Hepatic stellate cell (primary cell): ENCODE data around the gene TAP2.

Experiments used
- DNase-seq: peaks from one replicate; pipeline ENCODE4 v3.0.0; 2011; ENCODE audit warnings: low spot score

Gene TAP2

DNA sequence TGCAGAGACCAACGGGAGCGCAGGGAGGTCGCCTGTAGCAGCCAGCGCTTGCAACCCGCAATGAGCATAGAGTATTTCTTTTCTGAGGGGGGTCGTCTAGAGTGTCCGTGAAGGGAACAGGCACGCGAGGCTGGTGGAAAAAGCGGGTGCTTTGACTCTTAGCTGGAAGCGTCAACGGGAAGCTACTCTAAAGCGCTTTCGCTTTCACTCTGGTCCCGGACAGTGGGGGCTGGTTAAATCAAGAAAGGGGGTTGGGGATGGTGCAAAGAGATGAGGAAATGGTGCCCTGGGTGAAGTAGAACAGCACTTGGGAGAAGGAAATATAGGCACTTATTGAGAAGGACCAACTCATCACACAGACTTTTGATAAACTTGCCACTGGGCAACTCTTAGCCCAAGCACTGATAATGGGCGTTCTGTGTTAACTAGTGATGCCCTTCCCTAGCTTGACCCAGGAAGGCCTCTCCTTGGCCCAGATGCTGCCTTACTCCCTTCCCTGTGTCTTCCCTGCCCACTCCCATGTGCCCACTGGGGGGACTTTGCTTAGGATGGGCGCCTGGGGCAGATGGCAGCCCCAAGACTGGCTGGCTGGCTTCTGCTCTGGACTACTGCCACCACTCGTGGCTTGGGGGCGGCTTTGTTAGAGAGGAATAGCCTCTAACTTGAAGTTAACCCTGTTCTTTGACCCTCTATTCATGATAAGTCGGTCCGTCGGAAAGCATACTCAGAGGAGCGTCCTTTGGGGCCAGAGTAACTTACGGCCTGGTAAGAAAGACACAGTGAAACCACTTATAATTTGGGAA, 16.0 kb upstream of the TAP2 start:
- peak; percentile 82 for DNase-seq

DNA sequence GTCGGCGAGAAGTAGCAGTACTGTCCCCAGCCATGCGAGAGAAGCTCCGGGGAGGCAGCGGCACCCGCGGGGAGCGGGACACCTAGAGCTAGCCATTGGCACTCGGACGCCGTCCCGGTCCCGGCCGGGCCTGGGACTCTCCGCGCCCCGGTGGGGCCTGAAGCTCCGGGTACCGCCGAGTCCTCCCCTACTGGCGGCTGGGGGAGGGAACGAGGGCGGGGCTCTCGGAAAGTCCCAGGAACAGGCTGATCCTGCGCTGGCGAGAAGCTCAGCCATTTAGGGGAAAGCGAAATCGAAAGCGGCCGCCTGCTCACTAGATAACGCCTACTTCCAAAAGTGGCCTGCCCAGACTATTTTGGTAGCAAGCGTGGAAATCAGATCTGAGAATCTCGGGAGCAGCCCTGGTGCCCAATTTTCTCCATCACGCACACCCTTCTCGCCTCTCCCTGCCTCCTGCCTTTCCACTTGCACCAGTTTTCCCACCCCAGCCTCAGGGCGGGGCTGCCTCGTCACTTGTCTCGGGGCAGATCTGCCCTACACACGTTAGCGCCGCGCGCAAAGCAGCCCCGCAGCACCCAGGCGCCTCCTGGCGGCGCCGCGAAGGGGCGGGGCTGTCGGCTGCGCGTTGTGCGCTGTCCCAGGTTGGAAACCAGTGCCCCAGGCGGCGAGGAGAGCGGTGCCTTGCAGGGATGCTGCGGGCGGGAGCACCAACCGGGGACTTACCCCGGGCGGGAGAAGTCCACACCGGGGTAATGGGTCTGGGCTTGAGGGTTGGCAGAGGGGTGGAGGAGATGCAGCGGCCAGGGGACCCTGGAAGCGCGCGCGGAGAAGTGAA, 15.2 kb upstream of the TAP2 start, which contains the start of the genes PSMB9 and TAP1:
Gene PSMB9, plus strand, starts transcription at position 652 of the 835 bp plus-strand sequence. Its CDS starts 38 bp downstream, at position 690.
Gene TAP1, minus strand, starts transcription at position 164 of the 835 bp plus-strand sequence. Its CDS starts 68 bp downstream, at position 96.
- DNase-seq = peak; percentile 95

DNA sequence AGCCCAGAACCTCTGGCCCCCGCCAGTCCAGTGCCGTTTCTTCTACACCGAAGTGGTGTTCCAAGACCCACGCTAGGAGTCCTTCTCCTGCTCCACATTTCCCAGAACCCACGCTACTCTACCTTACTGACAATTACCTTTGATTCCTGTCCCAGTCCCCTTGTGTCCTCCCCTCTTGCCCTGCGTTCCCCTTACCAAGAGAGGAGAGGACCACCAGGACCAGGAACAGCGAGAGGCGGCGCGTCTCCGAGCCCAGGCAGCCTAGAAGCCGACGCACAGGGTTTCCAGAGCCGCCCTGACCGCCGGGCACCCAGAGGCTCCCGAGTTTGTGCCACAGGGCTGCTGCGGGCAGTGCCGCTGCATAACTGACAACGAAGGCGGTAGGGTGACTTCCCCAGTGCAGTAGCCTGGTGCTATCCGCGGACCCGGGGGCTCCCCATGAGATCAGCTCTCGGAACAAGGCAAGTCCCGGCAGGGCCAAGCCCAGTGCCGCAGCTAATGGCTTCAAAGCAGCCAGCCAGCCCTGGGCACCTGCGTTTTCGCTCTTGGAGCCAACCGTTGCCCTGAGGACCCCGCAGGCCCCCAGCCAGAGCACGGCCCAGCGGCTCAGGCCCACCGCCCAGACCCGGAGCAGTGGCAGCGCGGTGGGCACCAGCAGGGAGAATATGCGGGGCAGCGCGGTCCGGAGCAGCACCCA, 14.5 kb upstream of the TAP2 start:
- DNase-seq = peak; percentile 50

DNA sequence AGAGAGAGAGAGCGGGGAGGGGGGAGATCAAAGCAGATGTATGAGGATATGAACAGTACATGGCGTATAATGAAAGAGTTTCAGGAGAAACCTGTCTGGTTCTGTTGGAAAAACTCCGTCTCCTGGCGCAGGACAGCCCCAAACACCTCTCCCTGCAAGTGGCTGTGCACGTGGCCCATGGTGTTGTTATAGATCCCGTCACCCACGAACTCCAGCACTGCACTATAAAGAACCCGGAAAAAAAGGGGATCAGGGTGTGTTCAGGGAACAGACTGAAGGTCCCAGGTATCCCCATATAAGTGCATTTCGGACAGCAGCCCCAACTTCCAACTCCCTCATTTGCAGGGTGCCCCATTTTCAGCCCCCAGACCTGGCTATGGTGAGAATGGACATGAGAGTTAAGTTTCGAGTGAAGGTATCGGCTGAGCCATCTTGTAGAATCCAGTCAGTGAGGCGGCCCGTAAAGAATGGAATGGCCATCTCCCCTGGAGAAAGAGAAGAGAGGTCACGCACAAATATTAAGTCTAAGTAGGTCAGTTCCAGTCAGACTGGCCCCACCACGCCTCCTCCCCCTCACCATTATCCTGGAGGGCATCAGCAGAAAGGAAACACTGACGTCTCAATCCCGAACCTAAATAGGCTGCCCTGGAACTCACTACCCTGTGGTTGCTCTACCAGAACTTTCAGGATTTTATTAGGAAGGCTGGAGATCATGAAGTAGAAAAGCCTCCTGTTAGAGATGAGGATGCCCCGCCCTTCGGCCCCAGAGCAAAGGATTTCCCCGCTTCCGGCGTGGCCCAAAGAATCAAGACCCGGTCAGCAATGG, 13.7 kb upstream of the TAP2 start:
- peak; percentile 53 for DNase-seq

DNA sequence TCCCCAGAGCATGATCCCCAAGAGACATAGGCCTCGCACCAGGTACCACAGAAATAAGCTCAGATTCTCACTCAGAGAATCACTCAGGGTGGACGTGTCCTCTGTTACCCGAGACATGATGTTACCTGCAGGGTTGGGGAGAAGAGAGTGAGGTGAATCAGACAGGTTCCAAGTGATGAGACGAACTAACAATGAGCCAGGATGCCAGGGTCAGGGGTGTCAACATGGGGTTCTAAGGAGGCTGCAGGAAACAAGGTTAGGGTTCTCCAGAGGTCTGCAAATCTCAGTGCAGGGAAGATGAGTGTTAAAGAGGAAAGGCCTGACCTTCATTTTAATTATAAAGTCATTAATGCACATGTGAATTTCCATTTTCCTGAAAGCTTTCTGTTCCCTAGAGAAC, 12.5 kb upstream of the TAP2 start:
- no peak for DNase-seq

DNA sequence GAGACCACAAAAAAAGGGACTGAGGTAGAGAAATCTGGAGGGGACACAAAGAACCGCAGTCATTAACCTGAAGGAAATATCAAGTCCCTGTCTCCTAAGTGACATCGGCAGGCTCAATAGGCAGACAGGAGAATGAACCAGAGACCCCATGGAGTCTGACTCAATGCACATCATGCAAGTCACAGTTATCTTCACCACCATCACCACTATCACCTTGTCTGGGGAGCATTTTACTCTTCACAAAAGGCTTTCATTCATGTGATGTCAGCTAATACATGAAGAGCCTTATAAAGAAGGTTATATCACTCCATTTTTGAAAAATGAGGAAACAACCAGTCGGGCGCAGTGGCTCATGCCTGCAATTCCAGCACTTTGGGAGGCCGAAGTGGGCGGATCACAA, 10.6 kb upstream of the TAP2 start:
- no peak for DNase-seq

DNA sequence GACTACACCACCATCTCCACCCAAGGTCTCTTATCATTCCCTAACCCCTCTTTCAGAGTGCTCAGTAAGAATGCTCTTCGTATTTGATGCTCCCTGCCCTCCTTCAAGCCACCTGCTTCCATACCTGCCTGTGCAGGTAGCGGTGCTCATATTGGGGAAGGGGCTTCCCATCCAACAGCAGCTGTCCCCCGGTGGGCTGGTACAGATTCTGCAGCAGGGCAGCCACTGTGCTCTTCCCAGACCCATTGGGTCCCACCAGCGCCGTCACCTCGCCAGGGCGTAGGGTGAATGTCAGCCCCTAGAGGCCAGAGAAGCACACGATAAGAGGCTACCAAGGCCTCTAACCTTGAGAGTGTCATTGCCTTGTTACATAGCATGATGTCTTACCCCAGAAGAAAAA, 9.3 kb upstream of the TAP2 start:
- DNase-seq = no peak

DNA sequence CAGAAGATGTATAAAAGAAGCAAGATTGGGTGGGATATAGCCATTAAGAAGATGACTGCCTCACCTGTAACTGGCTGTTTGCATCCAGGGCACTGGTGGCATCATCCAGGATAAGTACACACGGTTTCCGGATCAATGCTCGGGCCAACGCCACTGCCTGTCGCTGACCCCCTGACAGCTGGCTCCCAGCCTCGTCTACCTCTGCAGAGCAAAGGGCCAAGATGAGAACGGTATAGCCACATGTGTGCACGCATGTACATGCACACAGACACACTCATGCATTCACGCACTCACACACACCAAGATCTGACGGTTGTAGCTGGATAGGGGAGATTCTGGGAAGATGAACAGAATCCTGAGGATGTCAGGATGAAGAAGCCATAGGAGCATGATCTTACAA, 8.5 kb upstream of the TAP2 start:
- no peak for DNase-seq

DNA sequence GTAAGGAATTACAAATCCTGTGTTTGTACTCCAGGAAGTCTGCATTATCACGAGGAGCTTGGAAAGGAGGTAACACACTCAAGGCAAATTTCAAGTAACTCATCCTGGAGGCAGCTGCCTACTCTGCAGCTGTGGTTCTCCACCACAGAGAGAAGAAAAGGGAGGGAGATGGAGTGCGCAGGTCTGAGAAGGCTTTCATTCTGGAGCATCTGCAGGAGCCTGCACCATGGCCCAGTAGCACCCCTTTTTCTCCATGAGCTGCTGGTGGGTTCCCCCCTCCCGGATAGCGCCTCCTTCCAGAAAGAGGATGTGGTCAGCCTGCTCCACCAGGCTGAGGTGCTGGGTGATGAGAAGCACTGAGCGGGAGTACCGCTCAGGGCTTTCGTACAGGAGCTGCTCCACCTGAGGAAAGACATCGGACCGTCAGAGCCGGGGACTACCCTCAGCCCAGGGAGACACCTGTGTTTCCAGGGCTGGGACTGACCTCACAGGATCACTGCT, 6.9 kb upstream of the TAP2 start:
- DNase-seq = no peak

DNA sequence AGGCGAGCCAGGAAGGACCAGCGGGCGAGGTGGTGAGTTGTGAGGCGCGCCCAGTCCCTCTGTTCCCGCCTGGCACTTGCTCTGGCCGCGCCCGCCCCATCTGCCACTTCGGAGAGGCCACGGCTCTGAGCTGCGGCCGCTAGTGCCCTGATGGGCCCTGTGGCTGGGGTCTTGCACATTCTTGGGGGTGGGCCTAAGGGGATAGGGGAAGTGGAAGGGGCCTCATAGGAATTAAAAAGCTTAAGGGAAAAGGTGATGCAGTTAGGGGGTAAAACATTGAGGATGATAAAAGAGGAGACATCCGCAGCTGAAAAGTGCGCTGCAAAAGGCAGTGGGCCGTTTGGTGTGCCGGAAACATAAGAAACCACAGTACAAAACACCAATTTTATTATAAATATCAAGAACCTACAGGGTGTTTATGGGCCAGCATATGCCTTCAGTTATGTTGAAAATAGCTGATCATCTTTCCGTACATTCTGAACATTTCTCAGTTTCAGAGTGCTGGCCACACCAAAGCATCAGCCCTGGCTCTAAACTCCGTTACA, 6.4 kb upstream of the TAP2 start:
- DNase-seq = no peak

DNA sequence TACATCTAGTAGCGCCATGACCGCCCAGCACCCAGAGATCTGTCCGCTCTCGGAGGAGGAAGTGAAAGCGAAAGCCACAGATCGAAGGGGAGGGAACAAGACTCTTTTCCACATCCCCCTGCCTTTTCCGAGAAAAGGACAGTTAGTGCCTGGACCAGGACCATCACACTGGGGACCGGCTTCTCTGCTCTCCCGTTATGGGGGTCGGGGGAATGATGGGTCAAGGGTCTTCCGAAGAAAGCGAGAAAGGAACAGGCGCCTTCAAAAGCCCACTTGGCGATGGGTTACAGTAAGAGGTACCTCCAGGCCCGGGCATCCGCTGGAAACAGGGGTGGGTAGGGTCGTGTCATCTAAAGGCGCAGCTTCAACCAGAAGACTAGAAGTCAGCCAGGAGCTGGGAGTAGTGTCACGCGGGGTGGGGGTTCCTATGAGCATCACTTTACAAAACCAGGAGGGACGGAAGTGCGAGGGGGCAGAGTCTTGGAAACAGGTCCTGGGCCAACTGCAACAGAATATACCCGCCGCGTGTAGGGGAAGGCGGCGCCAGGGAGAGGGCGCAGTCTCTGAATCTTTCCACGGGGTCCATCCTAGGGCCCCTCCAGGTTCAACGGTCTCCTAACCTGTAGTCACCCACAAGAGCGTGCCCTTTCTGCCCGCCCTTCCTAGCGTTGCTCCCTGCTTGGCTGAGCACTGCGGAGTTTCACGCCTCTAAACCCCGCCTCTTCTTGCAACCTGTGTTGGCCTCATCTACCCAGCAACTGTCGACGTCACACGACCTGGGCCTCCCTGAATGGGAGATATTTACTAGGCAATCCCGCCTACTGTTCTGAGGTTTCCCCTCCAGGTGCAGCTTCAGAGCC, 5.7 kb upstream of the TAP2 start, which contains the start of gene PSMB8:
Gene PSMB8, minus strand, starts transcription at position 69 of the 860 bp plus-strand sequence. Its CDS starts 51 bp downstream, at position 18.
- peak; percentile 93 for DNase-seq

DNA sequence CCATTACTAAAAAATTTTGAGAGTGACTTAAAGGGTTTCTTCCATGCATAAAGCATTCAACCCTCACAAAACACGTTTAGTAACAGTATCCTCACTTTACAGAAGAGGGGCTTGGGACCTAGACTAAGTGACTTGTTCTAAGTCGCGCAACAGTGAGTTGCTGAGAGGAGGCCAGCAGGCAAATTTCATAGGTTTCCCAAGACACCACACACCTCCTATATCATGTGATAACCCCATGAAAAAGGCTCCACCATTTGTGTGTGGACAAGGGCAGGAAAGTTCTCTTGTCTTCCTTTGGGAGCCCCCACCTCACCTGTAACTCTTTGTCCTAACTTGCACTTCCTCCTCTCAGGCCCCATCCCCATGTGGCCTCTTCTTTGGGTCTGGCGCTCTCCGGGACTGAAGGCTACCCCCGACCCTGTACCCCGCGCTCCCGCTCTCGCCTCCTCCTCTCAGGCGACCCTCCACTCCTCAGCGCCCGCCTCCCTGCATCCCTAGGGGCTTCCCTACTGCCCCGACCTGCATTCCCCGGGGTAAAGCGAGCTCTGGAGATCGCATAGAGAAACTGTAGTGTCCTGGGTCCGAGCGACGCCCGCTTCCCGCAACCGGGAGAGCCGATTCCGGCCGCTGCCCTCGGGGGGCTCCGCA, 4.9 kb upstream of the TAP2 start:
- no peak for DNase-seq

DNA sequence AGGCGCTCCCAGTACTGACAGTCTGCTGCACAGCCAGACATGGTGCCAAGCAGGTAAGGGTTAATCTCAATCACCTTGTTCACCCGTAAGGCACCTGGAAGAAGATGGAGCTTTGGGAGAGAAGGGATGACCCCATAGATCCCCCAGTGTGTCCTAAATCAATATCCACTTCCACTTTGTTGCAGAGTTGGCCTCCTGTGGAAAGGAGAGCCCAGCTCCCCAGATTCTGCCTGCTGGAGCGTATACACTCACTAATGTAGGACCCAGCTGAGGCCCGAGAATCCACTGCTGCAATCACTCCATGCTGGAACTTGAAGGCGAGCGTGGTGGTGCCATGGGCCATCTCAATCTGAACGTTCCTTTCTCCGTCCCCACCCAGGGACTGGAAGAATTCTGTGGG, 4.2 kb upstream of the TAP2 start:
- no peak for DNase-seq

DNA sequence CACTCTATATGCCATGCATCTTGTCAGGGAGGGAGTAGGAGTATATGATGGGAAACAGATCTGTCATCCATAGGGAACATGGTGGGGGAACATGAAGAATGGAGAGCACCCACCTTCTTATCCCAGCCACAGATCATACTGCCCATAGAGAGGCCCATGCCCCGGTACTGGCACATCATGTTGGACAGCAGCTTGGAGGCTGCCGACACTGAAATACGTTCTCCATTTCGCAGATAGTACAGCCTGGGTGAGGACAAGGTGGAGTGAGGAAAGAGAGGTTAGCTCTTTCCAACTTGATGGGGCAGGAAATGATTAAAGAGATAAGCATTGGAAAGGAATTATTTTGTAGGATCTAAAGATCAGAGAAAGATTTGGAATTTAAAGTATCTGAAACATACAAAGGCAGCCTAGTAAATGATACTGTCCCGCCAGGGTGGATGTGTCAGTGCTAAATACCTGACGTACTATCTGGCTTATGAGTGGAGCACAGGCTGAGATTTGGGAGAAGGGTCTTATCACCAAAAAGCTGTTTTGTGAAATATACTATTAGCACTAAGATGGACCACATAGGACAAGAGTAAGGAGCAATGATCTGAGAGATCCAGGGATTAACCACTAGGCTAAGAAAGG, 3.6 kb upstream of the TAP2 start:
- DNase-seq = no peak

DNA sequence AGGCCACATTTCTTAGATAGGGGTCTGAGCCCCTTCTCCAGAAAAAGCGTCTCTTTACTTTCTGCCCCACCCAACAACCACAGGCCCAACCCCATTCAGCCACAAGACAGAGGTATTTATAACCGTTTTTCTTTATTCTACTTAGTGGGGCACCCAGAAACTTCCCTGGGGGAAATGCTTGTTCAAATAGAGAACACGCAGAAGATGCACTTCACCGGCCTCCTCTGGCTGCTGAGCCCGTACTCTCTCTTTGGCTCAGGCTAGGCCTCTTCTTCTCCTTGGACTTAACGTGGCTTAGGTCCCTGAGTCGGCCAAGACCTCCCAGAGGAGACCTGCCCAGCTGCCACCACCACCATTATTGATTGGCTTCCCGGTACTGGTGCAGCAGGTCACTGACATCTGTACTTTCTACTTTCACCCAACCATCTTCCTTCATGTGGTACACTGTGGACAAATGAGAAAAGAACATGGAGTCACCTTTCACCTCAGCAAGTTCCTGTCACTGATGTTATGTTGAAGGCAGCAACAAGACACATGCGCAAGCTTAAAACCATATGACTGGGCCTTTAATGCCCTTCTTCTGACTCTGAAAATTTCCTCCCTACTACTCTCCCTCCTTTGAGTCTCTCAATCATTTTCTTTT, 2.2 kb upstream of the TAP2 start:
- DNase-seq = no peak

DNA sequence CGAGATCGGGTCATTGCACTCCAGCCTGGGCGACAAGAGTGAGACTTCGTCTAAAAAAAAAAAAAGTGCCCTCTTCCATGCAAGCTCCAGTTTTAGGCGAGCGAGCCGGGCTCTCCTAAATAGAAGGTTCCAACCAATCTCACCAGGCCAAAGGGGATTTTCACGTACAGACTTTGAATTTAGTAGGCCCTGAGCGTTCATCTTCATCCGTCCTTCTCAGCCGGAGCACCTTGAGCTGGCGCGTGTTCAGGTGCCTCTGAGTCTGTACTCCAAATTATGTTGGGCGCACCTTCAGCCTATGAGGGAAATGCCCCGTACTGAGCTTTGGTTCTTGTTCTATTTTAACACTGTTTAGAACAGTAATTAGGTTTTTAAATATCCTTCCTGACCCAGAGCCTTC, 817 bp upstream of the TAP2 start:
- no peak for DNase-seq

DNA sequence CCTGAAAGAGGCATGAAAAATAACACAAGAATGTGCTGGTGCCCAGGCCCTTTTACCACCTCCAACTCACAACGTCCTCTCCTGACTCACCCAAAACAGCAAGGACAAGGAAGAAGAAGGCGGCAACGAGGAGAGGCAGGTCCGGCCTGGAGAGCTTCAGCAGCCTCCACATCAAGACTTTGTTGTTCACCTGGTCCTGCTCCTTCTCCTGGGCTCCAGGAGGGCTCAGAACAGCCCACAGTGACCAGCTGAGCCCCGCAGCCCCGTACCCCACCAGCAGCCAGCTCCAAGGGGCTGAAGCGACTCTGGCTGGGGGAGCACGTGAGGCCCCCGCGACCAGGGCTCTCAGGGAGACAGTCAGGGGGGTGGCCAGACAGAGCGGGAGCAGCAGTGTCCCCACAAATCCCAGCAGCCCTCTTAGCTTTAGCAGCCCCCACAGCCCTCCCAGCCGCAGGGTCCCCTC, 857 bp downstream of the TAP2 start:
- no peak for DNase-seq

DNA sequence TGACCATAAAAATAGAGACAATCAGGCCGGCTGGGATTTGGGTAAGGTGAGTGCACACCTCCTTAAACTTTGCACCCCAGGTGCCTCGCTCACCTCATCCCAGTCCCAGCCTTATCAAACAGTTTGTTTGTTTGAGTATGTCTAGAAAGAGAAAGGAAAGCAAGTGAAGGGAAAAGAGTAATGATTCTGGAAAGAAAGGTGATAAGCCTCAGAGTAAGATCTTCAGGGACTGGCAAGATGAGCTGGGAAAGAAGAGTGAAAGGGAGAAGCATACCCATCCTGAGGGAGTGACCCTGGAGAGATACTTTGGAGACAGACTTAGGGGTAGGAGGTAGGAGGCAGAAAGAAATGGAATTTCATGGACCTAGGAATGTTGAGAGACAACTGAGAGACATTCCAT, 1.7 kb downstream of the TAP2 start:
- no peak for DNase-seq
